Measurements from ENCODE around the gene IFIH1.

DNA sequence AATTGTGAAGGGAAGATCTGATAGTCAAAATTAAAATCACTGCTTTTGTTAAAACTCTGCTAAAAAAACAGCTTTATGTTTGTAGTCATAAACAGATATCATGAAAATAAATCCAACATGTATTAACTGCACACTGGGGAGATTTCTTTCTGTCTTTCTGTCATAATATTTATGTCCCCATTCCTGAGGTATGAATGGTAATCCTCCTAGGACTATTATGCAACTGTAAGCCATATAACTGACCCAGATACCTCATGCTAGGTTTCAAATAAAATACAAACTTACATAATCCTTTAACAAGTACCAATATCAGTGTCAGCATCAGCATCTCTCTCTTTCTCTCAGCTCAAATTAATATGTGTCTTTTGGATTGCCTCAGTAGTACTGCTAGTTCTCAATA is 18.2 kb downstream of the IFIH1 start:
- TF ChIP-seq ZFP30 (CRISPR knock-in tag; IDR thresholded peaks at IDR 0.05) (no peak), ZFP3 (CRISPR knock-in tag; IDR thresholded peaks at IDR 0.05) (no peak), ZNF565 (CRISPR knock-in tag; conservative IDR thresholded peaks at IDR 0.05; ENCODE audit: low read depth) (no peak), ESRRG (CRISPR knock-in tag; IDR thresholded peaks at IDR 0.05) (no peak), TOX (CRISPR knock-in tag; IDR thresholded peaks at IDR 0.05; ENCODE audit: borderline replicate concordance) (no peak)
- TF ChIP-seq, protein P1, sequence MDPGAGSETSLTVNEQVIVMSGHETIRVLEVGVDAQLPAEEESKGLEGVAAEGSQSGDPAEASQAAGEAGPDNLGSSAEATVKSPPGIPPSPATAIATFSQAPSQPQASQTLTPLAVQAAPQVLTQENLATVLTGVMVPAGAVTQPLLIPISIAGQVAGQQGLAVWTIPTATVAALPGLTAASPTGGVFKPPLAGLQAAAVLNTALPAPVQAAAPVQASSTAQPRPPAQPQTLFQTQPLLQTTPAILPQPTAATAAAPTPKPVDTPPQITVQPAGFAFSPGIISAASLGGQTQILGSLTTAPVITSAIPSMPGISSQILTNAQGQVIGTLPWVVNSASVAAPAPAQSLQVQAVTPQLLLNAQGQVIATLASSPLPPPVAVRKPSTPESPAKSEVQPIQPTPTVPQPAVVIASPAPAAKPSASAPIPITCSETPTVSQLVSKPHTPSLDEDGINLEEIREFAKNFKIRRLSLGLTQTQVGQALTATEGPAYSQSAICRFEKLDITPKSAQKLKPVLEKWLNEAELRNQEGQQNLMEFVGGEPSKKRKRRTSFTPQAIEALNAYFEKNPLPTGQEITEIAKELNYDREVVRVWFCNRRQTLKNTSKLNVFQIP (CRISPR knock-in tag; IDR thresholded peaks at IDR 0.05; ENCODE audit: borderline replicate concordance, low read depth) = no peak
- TF ChIP-seq, protein P2, sequence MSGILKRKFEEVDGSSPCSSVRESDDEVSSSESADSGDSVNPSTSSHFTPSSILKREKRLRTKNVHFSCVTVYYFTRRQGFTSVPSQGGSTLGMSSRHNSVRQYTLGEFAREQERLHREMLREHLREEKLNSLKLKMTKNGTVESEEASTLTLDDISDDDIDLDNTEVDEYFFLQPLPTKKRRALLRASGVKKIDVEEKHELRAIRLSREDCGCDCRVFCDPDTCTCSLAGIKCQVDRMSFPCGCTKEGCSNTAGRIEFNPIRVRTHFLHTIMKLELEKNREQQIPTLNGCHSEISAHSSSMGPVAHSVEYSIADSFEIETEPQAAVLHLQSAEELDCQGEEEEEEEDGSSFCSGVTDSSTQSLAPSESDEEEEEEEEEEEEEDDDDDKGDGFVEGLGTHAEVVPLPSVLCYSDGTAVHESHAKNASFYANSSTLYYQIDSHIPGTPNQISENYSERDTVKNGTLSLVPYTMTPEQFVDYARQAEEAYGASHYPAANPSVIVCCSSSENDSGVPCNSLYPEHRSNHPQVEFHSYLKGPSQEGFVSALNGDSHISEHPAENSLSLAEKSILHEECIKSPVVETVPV (CRISPR knock-in tag; IDR thresholded peaks at IDR 0.05) = no peak
- TF ChIP-seq, protein P3, sequence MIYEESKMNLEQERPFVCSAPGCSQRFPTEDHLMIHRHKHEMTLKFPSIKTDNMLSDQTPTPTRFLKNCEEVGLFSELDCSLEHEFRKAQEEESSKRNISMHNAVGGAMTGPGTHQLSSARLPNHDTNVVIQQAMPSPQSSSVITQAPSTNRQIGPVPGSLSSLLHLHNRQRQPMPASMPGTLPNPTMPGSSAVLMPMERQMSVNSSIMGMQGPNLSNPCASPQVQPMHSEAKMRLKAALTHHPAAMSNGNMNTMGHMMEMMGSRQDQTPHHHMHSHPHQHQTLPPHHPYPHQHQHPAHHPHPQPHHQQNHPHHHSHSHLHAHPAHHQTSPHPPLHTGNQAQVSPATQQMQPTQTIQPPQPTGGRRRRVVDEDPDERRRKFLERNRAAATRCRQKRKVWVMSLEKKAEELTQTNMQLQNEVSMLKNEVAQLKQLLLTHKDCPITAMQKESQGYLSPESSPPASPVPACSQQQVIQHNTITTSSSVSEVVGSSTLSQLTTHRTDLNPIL (CRISPR knock-in tag; IDR thresholded peaks at IDR 0.05; ENCODE audit: low read depth) = no peak
